GM11168 (cell line): ENCODE measurements around the gene FRAS1.

Experiments
- in situ Hi-C: fragments of 300-500 bp; cut with MboI; formaldehyde crosslinking; loops from one replicate; pipeline ENCODE4 v1.12.0; 2022; ENCODE audit warnings: low sequenced_read_pairs; ENCODE audit not compliant: unreplicated experiment

FRAS1 gene

DNA sequence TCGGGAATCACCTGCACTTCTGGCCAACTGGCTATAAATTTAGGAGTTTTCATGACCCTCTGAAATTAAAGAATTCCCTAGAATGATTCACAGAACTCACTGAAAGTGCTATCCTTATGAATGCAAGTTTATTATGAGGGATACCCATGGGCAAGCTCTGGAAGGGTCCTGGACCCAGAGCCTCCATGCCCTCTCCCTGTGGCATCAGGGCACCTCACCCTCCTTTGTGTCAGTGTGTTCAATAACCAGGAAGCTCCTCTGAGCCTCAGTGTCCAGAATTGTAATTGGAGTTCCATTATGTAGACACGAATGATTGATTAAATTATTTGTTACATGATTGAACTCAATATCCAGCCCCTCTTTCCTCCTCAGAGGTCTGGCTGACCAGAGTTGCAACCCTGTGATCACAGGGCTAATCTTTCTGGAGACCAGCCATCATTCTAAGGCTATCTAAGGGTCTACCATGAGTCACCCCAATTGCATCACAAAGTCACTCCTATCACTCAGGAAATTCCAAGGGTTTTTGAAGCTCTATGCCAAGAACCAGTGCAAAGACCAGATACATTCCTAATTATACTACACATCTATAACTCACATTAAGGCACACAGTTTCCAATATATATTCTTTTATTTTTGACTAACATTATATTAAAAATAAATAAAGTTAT, 503.3 kb downstream of the FRAS1 start:
- in situ Hi-C loops = no loop called here

GRCh38 chr4:78561677-78562076, 504.6 kb downstream of the FRAS1 start:
- in situ Hi-C loops = no loop called here

GRCh38 chr4:78562687-78563086, 505.6 kb downstream of the FRAS1 start:
- in situ Hi-C loops = no loop called here

DNA sequence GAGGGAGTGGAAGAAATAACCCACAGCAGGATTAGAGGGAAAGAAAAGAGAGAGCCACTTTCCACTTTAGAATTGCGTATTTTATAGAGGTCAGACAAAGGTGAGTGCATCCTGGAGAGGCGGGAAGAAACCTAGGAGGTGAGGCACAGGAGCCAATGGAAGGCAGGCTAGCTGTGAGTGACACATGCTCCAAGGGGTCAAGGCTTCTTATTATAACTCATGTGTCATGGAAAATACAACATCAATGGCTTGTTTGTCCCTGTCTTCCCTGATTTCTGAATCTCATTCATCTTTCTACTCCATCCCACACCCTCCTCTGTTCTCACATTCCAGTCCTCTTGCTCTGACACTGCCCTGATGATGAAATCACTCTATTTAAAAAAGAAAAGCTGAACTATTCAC, 508.8 kb downstream of the FRAS1 start:
- in situ Hi-C loops = no loop called here

GRCh38 chr4:78566834-78567499, 509.8 kb downstream of the FRAS1 start:
- in situ Hi-C loops = no loop called here

GRCh38 chr4:78567500-78568060, 510.5 kb downstream of the FRAS1 start:
- in situ Hi-C loops = no loop called here

DNA sequence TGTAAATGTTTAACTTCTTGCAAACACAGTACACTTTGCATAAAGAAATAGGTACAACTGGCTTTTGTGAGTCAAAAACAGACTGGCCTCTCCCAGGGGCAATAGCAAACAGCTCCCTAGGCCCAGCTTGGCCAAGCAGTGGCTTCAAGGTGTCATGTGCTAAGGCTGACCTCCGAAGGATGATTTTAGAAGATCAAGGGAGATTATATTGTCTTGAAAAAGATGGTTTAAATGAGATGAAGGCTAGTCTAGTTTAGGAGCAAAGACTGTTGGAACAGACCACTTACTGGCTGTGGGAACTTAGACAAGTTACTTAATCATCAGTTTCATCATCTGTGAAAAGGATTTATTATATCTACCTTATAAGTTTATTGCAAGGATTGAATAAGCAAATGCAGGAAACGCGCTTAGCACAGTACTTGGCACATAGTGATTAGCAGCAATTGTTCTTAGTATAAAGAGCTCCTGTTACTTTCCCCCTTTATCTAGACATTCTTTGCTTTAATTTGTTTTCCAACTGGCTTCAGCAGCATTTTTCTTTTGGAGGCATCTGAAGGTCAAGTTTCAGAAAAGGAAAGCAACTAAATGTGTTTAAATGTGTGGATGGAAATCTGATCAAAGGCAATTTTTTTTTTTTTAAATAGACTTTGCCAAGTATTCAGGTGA, 511.6 kb downstream of the FRAS1 start:
- in situ Hi-C loops = no loop called here

GRCh38 chr4:78569306-78569821, 512.2 kb downstream of the FRAS1 start:
- in situ Hi-C loops = no loop called here

- in situ Hi-C loops = no loop called here
Measured at GRCh38 chr4:78570117-78570516, 513.0 kb downstream of the FRAS1 start.

- in situ Hi-C loops = no loop called here
Measured at GRCh38 chr4:78571804-78572203, 514.7 kb downstream of the FRAS1 start.

- in situ Hi-C loops = no loop called here
Measured at GRCh38 chr4:78578674-78579425, 521.7 kb downstream of the FRAS1 start.

GRCh38 chr4:78581618-78582017, 524.5 kb downstream of the FRAS1 start:
- in situ Hi-C loops = no loop called here

GRCh38 chr4:78584863-78585547, 527.9 kb downstream of the FRAS1 start:
- in situ Hi-C loops = no loop called here

DNA sequence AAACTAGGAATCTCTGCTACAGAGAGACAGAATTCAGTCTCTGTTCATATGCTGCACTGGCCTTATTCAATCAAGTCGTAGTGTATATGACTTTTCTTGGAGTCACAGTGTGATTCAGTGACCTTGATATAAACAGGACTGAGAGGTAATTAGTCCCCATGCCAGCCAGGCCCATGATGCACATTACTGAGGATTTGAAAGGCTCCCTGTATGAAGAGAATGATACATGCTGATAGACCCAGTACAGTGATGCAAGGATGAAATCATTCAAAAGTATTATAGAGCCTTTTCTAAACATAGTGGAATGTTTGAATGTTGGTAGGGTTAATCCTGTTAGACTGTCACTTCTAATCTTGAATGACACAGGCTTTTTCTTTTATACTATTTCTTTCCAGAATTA, 528.5 kb downstream of the FRAS1 start:
- in situ Hi-C loops = no loop called here

GRCh38 chr4:78588894-78589545, 531.9 kb downstream of the FRAS1 start:
- in situ Hi-C loops = no loop called here

DNA sequence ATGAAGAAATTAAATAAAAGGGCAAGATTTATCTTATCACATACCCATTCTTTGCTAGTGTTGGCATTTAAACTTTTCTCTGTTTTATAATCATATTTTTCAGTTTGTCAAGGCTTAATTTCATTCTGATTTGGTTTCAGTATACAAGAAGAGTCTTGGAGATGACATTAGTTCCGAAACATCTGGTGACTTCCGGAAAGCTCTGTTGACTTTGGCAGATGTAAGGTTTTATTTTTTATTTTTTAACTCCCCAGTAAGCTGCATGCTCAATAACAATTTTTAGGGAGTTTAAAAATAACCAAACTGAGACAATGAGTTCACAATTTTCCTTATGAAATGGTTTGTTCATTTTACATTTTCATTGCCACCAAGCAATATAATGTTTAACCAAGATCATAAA, 534.3 kb downstream of the FRAS1 start:
- in situ Hi-C loops = no loop called here

GRCh38 chr4:78592088-78592783, 535.1 kb downstream of the FRAS1 start:
- in situ Hi-C loops = no loop called here
